ENCODE results near the gene AVP. TPM values are rescaled to one million over a fixed set of nuclear protein-coding genes. Genes with fewer than 3 reads are reported as not detected.
A peak's percentile ranks its signal among the peaks of the same experiment; 100 is the strongest.
"Not testable (repeated sequence)": the region's sequence is repeated elsewhere in the genome, so short reads cannot be mapped to it uniquely, and the experiment has no call there.

The AVP gene
- under 1 TPM in 1 of 12 donors, not detected in 11; 0.24 TPM for polyA plus RNA-seq (ENCODE audit: insufficient read length in 12 of 12)
- long read RNA-seq, donor 1: 0 reads
- long read RNA-seq, donor 2: 0 reads
- long read RNA-seq, donor 3: 0 reads
- long read RNA-seq, donor 4: 0 reads
- long read RNA-seq, donor 5: 0 reads
- long read RNA-seq, donor 6: 0 reads
- long read RNA-seq, donor 7: 0 reads
- long read RNA-seq, donor 8: 0 reads
- long read RNA-seq, donor 9: 0 reads
- long read RNA-seq, donor 10: 0 reads
- long read RNA-seq, donor 11: 0 reads

GRCh38 chr20:3084283-3084985 lies at the start of gene AVP:
Gene AVP (minus strand): TSS chr20:3084724. CDS start chr20:3084674, 50 bp downstream.
- DNase-seq: no peak

GRCh38 chr20:3134151-3134550 lies 49.6 kb upstream of the AVP start:
- DNase-seq: no peak

- no peak for DNase-seq
Measured at GRCh38 chr20:3133155-3133554, 48.6 kb upstream of the AVP start.

- no peak for DNase-seq
Measured at GRCh38 chr20:3130051-3130600, 45.6 kb upstream of the AVP start.

- no peak for DNase-seq
Measured at GRCh38 chr20:3129094-3129493, 44.6 kb upstream of the AVP start.

- no peak for DNase-seq
Measured at GRCh38 chr20:3128275-3128984, 43.9 kb upstream of the AVP start.

- no peak for DNase-seq
Measured at GRCh38 chr20:3126527-3126859, 42.0 kb upstream of the AVP start.

- not testable (repeated sequence) for DNase-seq
Measured at GRCh38 chr20:3125776-3126526, 41.4 kb upstream of the AVP start.

GRCh38 chr20:3124773-3125560 lies 40.4 kb upstream of the AVP start:
- not testable (repeated sequence) for DNase-seq

- not testable (repeated sequence) for DNase-seq
Measured at GRCh38 chr20:3124163-3124562, 39.6 kb upstream of the AVP start.

GRCh38 chr20:3123542-3123941 lies 39.0 kb upstream of the AVP start:
- peak; percentile 15 for DNase-seq

- no peak for DNase-seq
Measured at GRCh38 chr20:3121955-3122610, 37.6 kb upstream of the AVP start.

GRCh38 chr20:3121271-3121911 lies 36.9 kb upstream of the AVP start:
- DNase-seq: no peak

GRCh38 chr20:3119044-3119443 lies 34.5 kb upstream of the AVP start:
- no peak for DNase-seq

- peak; percentile 66 for DNase-seq
Measured at GRCh38 chr20:3117839-3118379, 33.4 kb upstream of the AVP start.

- DNase-seq: no peak
Measured at GRCh38 chr20:3116341-3116740, 31.8 kb upstream of the AVP start.

GRCh38 chr20:3115190-3116107 lies 30.9 kb upstream of the AVP start:
- DNase-seq: peak; percentile 52

GRCh38 chr20:3111995-3112394 lies 27.5 kb upstream of the AVP start:
- no peak for DNase-seq

GRCh38 chr20:3111507-3111906 lies 27.0 kb upstream of the AVP start:
- no peak for DNase-seq
